Cortex of kidney (tissue), 1 donor: Measurements from ENCODE around the gene MRPS35.

Source experiments
- DNase-seq: peaks from one replicate; lab custom pipeline; 2025; lab: John Stamatoyannopoulos, UW

MRPS35 gene

DNA sequence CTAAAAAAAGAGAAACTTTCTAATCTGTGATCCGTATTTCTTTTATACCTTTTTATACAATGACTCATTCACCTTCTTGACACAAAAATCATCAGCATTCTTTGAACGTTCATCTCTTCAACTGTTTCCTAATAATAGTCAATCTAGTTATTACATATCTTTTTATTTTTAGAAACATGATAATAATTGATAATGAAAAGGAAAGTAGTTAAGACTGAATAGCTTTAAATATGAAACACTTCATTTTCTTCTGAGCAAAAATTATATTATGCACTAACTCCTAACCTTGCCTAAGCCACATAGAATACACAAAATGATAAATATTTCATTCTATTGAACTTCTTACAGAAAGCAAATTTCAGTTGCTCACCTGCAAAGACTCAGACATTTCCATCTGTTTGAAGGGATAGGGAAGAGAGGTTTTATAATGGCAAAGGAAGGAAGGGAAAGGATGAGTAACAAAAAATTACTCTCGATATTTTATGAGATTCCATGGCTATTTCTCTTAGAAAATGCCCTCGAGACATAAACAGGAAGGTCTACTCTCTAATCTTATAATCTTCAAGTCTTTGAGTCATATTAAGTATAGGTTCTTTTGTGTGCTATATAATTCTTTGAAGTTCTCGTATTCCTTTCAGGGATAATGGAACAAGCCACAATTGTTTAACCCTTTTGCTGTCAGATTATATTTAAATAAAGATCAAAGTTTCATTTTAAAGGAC is 61.9 kb downstream of the MRPS35 start:
- DNase-seq, result no peak

DNA sequence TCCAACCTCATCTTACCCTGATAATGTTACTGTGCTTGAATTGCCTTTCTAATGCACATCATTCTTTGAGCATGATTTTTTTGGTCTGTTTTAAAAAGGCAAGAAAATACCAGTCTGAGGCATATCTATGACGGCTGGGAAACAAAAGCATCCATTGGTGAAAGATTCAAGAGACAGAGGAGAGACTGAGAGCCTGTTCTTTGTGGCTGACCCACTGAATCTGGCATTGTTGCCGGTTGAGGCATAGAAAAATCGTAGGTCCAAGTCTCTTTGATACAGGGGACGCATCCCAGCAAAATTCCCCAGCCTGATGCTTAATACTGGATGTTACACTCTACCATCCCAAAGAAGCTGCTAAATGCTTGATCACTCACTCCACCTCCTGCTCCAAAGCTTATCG is 66.5 kb downstream of the MRPS35 start:
- no peak for DNase-seq

DNA sequence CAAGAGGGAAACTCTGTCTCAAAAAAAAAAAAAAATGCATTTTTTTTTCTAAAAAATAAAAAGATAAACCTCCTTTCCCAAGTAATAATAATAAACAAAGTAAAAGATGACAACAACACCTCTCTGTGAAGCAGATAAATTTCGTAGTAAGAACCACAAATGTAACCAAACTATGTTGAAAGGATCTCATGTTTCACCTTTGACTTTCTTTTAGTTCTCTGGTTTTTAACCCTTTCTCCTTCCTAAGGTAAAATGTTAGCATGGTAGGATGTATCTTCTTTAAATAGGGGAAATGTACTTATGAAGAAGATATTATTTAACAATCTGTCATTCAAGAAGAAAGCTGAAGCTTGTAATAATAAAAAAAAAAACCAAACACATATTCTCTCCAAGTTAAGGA is 67.6 kb downstream of the MRPS35 start:
- DNase-seq, result no peak

DNA sequence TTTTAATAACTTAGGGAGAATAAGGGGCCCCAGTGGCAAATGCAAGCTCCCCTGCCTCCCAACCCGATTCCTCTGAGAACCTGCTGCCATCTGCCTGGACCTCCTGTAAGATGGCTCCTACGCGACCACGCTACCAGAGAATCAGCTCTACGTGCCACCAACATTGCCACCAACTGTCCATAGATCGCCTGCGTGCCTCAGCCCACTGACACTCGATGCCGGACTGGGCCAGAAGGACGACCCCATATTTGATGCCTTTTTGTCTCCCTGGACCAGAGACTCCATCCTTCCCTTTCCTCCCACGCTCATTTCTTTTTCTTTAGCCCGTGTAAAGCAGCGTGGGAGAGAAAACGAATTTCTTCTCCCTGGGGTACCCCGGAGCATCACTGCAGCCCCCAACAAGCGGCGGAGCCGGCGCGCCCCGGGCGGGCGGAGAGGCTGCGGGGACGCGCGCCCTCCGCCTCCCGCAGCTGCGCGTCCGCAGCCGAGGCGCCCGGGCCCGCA is 68.8 kb downstream of the MRPS35 start:
- DNase-seq, result no peak

DNA sequence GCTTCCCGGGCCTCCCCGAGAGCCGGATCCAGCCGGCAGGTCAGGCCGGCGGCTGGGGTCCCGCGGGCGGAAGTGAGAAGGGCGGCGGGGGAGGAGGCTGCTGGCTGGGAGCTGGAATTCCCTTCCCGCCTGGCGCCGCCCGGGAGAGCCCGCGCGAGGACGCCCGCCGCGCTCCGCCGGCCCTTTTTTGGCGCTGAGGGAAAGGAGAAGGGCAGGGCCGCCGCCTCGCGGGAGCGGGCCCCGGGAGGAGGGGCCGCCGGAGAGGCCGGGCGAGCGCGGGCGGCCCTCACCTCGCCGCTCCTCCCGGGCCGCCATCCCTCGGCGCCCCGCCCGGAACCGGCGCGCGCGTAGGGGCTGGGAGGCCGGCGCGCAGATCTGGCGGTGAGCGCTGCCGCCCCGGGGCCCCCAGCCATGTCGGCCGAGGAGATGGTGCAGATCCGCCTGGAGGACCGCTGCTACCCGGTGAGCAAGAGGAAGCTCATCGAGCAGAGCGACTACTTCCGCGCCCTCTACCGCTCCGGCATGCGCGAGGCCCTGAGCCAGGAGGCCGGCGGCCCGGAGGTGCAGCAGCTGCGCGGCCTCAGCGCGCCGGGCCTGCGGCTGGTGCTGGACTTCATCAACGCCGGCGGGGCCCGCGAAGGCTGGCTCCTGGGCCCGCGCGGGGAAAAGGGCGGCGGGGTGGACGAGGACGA is 69.4 kb downstream of the MRPS35 start, which contains the start of the genes KLHL42 and MANSC4:
Gene KLHL42 (plus strand): TSS at position 314 of the 692 bp plus-strand sequence. CDS start 98 bp downstream, at position 412.
Gene MANSC4 (minus strand): TSS at position 317 of the 692 bp plus-strand sequence. CDS start 8,960 bp downstream, outside the sequence.
- no peak for DNase-seq

DNA sequence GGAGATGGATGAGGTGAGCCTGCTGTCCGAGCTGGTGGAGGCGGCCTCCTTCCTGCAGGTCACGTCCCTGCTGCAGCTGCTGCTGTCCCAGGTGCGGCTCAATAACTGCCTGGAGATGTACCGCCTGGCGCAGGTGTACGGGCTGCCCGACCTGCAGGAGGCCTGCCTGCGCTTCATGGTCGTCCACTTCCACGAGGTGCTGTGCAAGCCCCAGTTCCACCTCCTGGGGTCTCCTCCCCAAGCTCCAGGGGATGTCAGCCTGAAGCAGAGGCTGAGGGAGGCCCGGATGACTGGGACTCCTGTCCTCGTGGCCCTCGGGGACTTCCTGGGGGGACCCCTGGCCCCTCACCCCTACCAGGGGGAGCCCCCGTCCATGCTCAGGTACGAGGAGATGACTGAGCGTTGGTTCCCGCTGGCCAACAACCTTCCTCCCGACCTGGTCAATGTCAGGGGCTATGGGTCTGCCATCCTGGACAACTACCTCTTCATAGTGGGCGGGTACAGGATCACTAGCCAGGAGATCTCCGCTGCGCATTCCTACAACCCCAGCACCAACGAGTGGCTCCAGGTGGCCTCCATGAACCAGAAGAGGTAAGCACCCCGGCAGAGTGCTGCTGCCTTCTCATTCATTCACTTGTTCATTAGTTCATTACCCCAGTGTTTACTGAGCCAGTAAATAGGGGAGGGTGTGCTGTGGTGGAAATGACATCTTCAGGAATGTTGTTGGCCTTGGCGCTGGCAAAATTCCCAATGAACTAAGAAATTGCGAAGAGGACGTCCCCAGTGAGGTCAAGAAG is 70.2 kb downstream of the MRPS35 start:
- DNase-seq, result no peak

DNA sequence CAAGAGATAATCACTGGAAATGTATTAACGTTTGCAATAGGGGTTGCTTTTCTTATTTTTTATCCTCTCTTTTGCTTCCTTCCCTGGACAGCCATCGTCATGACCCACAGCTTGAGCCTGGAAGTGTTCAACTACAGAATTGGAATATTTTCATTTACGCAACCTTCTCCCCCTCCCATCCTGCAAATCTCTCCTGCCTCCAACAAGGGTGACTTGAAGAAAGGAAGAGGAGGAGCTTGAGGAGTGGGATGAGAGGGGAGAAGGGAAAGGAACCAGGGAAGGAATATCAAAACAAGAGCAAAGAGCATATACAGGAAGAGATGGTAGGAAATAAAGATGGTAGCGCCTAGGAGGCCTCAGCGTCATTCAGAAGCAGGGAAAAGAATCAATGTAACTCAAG is 71.0 kb downstream of the MRPS35 start:
- DNase-seq, result no peak

DNA sequence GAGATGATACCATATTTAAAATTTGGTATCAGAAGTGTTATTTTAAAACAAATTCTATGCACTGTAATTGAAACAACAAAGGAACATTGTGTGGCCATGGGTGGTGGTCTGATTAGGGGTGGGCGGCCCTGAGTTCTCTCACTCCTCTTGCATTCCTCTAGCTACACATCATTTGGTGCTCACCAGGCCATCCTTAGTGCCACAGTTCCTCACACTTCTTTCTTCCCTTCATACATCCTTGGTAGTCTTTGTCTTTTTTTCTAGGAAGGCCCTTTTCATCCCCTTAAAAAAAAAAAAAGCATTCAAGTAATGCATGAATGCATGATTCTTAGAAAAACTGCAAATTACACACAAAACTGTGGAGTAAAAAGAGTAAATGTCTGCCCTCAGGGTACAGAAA is 71.8 kb downstream of the MRPS35 start:
- no peak for DNase-seq

DNA sequence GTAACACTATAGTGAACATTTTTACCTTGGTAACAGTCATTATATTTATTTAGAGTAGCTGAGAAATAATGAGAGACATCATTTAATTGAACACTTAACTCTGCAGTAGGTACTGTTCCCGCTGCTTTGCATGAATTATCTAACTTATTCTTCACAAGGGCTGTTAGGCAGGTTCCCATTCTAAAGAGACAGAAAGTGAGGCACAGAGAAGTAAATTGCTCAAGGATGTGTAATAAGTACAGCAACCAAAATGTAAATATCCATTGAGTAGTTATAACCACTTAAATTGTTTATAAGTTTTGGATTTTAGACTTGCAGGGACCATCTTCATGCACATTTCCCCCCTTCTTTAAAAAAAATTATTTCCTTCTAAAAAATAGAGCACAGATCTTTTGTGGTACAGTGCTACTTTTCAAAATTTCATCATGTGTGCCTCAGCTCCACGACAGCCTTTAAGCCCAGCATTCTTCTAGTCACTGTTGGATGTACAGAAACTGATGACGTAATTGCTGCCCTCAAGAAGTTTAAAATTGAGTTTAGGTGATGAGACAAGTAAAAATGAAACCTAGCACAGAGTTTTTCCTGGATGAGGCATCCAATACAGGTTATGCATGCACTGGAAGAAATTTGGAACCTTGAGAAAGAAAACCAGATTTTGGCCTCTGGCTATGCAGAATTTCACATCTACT is 75.4 kb downstream of the MRPS35 start:
- DNase-seq, result no peak

DNA sequence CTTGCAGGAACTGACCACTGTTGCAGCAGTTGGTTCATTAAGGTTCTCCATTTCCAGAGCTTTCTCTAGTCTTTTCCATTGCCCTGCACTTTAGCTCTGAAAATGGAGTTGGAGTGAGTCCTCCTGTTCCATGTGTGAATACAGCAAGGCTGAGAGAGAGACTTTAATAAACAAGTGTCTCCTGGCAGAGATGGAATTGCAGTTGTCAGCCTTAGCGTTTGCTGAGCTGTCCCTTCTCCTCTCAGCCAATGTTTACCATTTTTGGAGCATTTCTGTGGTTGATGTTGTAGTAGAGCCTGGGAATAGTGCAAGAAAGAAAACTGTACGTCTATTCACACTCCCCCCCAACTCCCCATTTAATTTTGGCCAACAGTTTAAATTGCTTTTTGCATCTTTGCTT is 76.9 kb downstream of the MRPS35 start:
- DNase-seq, result no peak

DNA sequence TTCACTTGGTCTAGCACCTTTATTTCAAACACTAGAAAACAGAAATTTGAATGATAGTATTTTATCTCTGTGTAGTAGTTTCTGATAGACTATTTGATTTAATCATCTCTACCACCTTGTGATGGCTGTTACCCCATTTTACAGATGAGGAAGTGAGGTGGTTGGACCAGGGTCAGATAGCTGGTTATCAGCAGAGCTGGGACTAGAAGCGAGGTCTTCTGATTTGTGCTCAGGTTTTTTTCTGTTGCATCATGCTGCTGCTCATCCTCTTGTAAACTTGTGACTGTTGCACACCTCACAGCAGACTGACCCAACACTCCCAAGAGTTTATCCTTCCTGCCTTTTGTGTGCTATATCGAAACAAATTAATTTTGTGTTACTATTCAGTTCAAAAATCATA is 79.5 kb downstream of the MRPS35 start:
- no peak for DNase-seq

DNA sequence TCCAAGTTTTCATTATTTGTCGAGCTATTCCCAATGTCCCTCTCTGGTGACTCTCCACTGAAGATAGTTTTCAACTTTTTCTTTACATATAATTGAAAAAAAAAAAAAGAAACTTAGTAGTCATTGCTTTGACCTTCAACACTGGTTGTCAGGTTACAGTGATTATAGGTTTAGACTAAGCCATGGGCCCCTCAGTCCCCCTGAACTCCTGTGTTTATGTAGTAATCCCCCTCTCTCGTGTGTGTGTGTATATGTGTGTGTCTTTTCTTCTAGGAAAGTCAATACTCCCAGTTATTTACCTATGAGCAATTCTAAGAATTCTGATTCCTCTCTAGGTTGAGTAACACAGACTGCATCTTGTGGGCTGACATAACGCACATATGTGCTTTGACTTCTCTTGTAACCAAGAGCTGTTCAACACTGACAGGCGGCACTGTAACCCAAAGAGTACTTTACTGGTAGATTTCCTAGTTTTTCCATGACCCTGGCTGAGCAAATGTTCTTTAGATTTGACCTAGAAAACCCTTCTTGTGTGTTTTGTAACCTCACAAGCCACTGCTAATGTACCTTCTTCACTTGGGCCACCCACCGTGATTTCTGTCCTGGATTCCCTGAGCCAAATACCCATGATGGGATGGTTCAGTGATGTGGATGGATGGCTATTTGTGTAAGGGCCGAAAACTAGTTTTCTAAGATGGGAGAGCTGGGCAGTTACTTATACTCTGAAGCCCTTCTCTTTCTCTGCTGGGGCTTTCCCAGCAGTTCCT is 84.4 kb downstream of the MRPS35 start:
- DNase-seq, result no peak

DNA sequence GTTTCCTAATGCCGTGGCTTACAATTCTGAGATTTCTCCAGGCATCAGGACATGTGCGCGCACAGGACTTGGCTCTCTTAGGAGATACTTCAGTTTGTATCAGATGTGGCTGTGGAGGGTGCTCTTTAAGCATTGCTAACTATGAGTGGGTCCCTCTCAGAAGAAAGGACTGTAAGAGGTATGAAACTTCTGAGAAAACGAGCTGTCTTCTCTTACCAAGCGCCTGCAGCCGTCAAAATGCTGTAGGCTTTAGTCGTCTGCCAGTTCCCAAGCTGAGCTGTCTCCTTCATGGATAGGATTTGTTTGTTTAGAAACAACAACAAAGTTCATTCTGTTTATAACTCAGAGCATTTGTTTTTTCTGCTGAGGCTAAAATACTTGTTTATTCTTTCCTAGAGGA is 85.5 kb downstream of the MRPS35 start:
- no peak for DNase-seq

DNA sequence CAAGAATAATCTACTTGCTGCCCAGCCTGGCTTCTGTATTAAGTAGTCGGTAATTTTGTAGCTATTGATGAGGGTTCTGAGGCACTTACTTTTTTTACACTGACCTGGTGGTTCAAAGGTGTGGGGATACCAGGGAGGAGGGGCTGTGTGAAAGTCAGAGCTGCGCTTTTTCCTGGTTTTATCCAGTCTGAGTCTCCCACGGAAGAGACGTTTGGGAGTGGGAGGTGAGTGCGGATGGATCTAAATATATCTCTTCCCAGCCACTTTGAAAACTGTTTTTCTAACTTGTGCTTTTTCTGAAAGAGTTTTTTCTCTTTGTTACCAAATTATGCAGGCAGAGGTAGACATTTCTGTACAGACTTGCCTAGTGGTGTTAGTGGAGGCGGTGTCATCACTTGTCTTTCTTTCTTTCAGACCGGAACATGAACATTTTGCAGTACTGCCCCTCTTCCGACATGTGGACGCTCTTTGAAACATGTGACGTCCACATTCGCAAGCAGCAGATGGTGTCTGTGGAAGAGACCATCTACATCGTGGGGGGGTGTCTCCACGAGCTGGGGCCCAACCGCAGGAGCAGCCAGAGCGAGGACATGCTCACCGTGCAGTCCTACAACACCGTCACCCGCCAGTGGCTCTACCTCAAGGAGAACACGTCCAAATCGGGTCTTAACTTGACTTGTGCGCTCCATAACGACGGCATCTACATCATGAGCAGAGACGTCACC is 86.8 kb downstream of the MRPS35 start:
- DNase-seq, result no peak

DNA sequence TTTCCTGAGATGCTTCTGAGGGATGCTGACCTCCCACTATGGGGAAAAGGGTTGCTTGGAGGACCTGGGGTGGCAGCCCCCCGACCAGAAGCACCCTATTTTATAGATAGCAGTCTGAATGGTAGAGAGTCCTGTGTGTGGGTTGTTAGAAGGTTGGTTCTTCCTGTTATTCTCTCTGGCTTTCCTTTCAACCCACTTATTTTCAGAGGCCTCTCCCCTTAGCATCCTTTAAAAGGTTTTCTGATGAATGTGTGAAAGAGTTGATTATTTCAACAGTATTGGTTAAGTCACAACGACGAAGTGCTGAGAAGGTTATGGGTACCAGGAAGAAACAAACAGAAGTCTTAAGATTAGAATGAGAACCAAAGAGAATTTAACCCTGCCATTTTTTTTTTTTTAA is 90.2 kb downstream of the MRPS35 start:
- DNase-seq, result no peak

DNA sequence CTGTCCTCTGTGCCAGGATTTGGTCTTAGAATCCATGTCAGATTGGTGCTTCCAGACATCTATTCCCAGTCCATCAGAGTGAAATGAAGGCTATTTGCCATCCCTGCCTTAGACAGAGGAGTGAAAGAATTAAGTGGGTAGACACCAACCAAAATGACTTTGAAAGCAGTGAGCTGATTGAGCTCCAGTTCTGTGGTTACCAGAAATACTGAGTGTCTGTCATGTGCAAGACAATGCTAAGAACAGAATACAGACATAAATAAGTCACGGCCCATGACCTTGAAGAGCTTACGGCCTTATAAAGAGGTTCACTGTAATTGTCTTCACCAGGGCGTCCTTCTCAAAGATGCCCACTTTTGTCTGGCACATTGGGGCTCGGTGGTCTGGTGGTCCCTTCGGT is 91.0 kb downstream of the MRPS35 start:
- no peak for DNase-seq

DNA sequence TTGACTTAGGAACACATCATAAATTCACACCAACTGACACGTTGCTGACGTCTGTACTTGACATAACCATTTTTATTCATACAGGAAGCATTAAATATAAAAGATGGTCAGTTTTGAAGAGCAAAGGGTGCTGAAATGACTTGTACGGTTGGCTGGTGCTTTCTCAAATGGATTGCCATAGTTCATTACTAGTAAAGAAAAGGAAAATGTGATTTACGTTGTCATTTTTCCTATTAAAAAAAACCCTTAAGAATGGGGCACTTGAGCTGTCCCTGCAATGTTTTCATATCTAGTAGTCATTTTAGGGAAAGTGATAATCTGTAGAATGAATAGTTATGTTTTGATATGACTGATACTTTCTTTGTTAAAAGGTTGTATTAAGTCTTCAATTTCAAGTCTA is 91.9 kb downstream of the MRPS35 start:
- DNase-seq, result no peak

DNA sequence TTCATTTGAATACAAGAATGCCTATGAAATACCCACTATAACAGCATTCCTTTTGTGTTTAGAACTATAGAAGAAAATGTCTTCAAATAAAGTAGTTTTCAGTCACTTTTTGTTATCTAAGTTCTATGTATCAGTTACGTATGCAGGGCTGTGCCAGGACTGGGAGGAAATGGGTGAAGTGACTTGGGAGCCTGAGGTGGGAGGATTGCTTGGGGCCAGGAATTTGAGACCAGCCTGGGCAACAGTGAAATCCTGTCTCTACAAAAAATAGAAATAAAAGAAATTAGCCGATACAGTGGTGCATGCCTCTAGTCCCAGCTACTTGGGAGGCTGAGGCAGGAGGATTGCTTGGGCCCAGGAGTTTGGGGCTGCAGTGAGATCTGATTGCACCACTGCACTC is 92.3 kb downstream of the MRPS35 start:
- DNase-seq, result no peak

DNA sequence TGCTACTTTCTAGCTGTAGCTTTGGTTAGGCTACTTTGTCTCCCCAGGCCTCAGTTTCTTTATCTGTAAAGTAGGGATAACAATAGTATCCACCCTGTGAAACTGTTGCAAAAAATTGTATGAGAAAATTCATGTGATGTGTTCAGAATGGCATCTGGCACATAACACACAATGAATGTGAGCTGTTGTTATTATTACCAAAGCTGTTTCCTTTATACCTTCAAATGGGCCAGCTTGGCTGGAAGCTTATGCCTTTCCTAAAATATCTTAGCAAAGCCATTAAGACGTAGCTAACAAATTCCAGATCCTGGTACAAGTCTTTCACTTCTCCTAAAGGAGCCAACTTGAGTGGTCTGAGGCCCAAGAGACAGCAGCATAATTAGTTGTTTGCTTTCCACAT is 94.6 kb downstream of the MRPS35 start:
- no peak for DNase-seq
